ENCODE measurements around the gene ADGB. TPM values are rescaled to one million over a fixed set of nuclear protein-coding genes. Genes with fewer than 3 reads are reported as not detected.
A peak's percentile ranks its signal among the peaks of the same experiment; 100 is the strongest.

Gene ADGB
- total and polyA plus RNA-seq, 9 of the 15 experiments (the other 6 are each of a cell fraction or from before 2014, with no cell fraction given) = not detected

DNA sequence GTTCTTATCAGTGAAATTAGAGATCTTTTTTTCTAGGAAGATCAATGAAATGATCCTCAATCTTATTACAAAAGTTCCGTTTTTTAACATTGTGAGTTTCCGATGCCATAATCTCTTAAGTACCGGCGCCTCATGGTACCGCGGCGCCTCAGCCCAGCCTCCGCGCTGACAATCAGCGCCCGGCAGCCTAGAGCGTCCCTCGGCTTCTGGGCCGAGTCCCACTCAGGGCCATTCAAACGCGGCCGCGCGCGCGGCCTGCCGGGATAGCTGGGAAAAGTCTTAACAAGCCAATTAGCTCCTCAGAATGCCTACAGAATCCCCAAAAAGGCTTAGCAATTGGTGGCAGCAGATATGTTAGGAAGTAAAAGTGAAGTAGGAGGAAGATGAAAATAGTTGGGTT is 204.8 kb downstream of the ADGB start (continued):
- TF ChIP-seq, protein P1, sequence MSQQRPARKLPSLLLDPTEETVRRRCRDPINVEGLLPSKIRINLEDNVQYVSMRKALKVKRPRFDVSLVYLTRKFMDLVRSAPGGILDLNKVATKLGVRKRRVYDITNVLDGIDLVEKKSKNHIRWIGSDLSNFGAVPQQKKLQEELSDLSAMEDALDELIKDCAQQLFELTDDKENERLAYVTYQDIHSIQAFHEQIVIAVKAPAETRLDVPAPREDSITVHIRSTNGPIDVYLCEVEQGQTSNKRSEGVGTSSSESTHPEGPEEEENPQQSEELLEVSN (IDR thresholded peaks at IDR 0.05; ENCODE audit: borderline replicate concordance in 1 of 2, extremely low read depth in 1 of 2, insufficient read depth in 1 of 2, insufficient read length in 1 of 2, low read depth in 1 of 2, low read length in 1 of 2, poor library complexity in 1 of 2, severe bottlenecking in 1 of 2) = peak in 1 of 2 experiments; percentile 58
- TF ChIP-seq TBL1XR1 (IDR thresholded peaks at IDR 0.05; ENCODE audit: low read length in 2 of 2) (no peak), ZC3H11A (IDR thresholded peaks at IDR 0.05; ENCODE audit: low read depth, low read length) (no peak), STAT5A (IDR thresholded peaks at IDR 0.05; ENCODE audit: borderline replicate concordance, low read length) (0 out of 2 replicates have a peak, but pooled peaks have one; percentile 13), BRF1 (IDR thresholded peaks at IDR 0.05; ENCODE audit: borderline replicate concordance, extremely low read depth, insufficient read length) (no peak), SMARCC2 (IDR thresholded peaks at IDR 0.05; ENCODE audit: low read depth) (0 out of 2 replicates have a peak, but pooled peaks have one; percentile 27), ZNF165 (CRISPR knock-in tag; IDR thresholded peaks at IDR 0.05; ENCODE audit: borderline replicate concordance) (no peak), RBM22 (IDR thresholded peaks at IDR 0.05; ENCODE audit: low read depth, low read length, poor library complexity, severe bottlenecking) (no peak), ZEB2 (IDR thresholded peaks at IDR 0.05) (no peak), MYC (IDR thresholded peaks at IDR 0.05; ENCODE audit: low read depth, low read length) (peak; percentile 37; the same call in 1 of the 2 replicates), MYC (CRISPR knock-in tag; IDR thresholded peaks at IDR 0.05; ENCODE audit: borderline replicate concordance, low read depth) (no peak), GABPA (tag; conservative IDR thresholded peaks at IDR 0.05; ENCODE audit: low read depth) (no peak)
- TF ChIP-seq, protein P2, sequence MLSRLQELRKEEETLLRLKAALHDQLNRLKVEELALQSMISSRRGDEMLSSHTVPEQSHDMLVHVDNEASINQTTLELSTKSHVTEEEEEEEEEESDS (CRISPR knock-in tag; IDR thresholded peaks at IDR 0.05) = no peak
- TF ChIP-seq, protein P3, sequence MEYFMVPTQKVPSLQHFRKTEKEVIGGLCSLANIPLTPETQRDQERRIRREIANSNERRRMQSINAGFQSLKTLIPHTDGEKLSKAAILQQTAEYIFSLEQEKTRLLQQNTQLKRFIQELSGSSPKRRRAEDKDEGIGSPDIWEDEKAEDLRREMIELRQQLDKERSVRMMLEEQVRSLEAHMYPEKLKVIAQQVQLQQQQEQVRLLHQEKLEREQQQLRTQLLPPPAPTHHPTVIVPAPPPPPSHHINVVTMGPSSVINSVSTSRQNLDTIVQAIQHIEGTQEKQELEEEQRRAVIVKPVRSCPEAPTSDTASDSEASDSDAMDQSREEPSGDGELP (CRISPR knock-in tag; IDR thresholded peaks at IDR 0.05; ENCODE audit: borderline replicate concordance) = peak; percentile 24; the same call in 1 of the 2 replicates
- TF ChIP-seq, protein P4, sequence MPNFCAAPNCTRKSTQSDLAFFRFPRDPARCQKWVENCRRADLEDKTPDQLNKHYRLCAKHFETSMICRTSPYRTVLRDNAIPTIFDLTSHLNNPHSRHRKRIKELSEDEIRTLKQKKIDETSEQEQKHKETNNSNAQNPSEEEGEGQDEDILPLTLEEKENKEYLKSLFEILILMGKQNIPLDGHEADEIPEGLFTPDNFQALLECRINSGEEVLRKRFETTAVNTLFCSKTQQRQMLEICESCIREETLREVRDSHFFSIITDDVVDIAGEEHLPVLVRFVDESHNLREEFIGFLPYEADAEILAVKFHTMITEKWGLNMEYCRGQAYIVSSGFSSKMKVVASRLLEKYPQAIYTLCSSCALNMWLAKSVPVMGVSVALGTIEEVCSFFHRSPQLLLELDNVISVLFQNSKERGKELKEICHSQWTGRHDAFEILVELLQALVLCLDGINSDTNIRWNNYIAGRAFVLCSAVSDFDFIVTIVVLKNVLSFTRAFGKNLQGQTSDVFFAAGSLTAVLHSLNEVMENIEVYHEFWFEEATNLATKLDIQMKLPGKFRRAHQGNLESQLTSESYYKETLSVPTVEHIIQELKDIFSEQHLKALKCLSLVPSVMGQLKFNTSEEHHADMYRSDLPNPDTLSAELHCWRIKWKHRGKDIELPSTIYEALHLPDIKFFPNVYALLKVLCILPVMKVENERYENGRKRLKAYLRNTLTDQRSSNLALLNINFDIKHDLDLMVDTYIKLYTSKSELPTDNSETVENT (CRISPR knock-in tag; IDR thresholded peaks at IDR 0.05) = no peak
